NCI-H128 (cell line): ENCODE data around the gene FCHO1.
"Not testable (repeated sequence)": the region's sequence is repeated elsewhere in the genome, so short reads cannot be mapped to it uniquely, and the experiment has no call there.

Source experiments
- DNase-seq: peaks from one replicate; lab custom pipeline; 2025; ENCODE audit not compliant: unreplicated experiment; lab: John Stamatoyannopoulos, UW

The FCHO1 gene

GRCh38 chr19:17794412-17794730 is 43.1 kb downstream of the FCHO1 start:
- DNase-seq = no peak

GRCh38 chr19:17794731-17795494 is 43.6 kb downstream of the FCHO1 start, which contains the start of gene B3GNT3:
TSS of gene B3GNT3 (plus strand) at chr19:17795138. CDS start at chr19:17807808, 12,670 bp downstream.
- no peak for DNase-seq

- DNase-seq = no peak
Observed at GRCh38 chr19:17795495-17795856, 44.2 kb downstream of the FCHO1 start.

GRCh38 chr19:17796013-17796837 is 44.9 kb downstream of the FCHO1 start:
- DNase-seq = no peak

GRCh38 chr19:17796838-17797423 is 45.7 kb downstream of the FCHO1 start:
- no peak for DNase-seq

- DNase-seq = no peak
Observed at GRCh38 chr19:17797424-17798201, 46.3 kb downstream of the FCHO1 start.

GRCh38 chr19:17798599-17798998 is 47.3 kb downstream of the FCHO1 start:
- not testable (repeated sequence) for DNase-seq

GRCh38 chr19:17802137-17802858 is 51.0 kb downstream of the FCHO1 start:
- DNase-seq = no peak

- no peak for DNase-seq
Observed at GRCh38 chr19:17803264-17803896, 52.1 kb downstream of the FCHO1 start.

- no peak for DNase-seq
Observed at GRCh38 chr19:17805427-17805826, 54.1 kb downstream of the FCHO1 start.

- no peak for DNase-seq
Observed at GRCh38 chr19:17806945-17807344, 55.7 kb downstream of the FCHO1 start.

- no peak for DNase-seq
Observed at GRCh38 chr19:17807731-17808316, 56.5 kb downstream of the FCHO1 start.

- DNase-seq = no peak
Observed at GRCh38 chr19:17811103-17811502, 59.8 kb downstream of the FCHO1 start.

- DNase-seq = no peak
Observed at GRCh38 chr19:17811681-17812080, 60.4 kb downstream of the FCHO1 start.

GRCh38 chr19:17812099-17812498 is 60.8 kb downstream of the FCHO1 start:
- no peak for DNase-seq

GRCh38 chr19:17817668-17818363 is 66.5 kb downstream of the FCHO1 start:
- DNase-seq = no peak

GRCh38 chr19:17821190-17821589 is 69.9 kb downstream of the FCHO1 start, which contains the start of gene INSL3:
TSS of gene INSL3 (minus strand) at chr19:17821519. CDS start at chr19:17821506, 13 bp downstream.
- DNase-seq = no peak

GRCh38 chr19:17824339-17824738 is 73.1 kb downstream of the FCHO1 start:
- no peak for DNase-seq

- DNase-seq = no peak
Observed at GRCh38 chr19:17826508-17827056, 75.3 kb downstream of the FCHO1 start.
